Activated CD4-positive, alpha-beta T cell treated with anti-CD3 and anti-CD28 coated beads for 1 hour (primary cell): ENCODE measurements around the gene LENG8.

Experiments used
- DNase-seq: peaks from one replicate; pipeline ENCODE4 v3.0.0-alpha.2; 2020

Gene LENG8

GRCh38 chr19:54424201-54424600 lies 24.8 kb upstream of the LENG8 start:
- DNase-seq, result no peak

DNA sequence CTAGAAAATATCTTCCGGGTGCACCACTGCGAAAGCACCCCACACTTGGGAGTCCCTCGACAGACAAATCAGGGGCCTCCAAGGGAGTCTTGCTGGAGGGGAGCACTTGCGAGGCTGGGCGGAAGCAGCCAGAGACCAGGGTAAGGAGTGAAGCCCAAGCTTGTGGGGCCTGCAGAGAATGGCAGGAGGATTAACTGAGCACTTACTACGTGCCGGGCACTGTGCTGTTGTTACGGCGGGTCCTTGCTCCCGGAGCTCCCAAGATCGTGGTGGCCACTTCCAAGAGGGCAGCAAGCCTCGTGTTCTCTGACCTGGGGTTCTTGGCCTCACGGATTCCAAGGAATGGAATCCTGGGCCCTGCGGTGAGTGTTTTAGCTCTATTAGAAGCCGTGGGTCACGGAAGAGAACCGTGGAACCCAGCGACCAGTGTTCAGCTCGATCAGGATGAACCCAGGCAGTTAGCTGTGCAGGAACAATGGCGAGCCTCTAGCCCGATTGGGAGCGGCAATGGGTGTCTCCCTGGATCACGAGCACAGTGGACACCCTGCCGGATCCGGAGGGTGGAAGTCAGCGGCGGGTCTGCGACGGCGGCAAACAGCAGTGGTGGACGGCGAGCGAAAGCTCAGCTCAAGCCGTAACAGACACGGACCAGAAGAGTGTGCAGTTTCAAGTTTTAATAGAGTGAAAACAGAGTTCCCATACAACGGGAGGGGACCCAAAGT lies 24.2 kb upstream of the LENG8 start:
- no peak for DNase-seq

- no peak for DNase-seq
Measured at GRCh38 chr19:54425382-54425723, 23.6 kb upstream of the LENG8 start.

DNA sequence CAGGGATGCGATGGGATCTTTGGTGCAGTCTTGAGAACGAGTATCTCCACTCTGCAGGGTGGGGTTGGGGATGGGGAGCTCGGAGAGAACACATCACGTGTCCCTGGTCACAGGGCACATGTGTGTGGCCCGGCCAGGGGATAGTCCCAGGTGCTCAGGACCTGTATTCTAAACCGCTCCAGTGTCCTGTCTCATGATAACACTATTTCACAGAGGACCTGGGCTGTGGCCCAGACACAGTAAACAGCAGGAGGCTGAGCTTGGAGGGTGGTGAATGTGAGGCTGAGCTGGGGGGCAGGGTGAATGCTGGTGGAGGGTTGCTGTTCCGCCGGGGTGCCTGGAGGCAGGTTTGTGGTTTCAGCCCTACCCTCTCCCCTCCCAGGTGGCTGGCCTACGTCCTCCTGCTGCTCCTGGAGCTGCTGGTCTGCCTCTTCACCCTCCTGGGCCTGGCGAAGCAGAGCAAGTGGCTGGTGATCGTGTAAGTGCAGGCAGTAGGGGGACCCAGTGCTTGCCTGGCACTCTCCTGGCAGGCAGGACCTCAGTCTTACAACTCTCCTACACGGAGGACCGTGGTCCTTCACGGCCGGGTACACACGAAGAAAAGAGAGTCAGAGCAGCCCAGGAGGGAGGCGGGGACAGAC lies 22.6 kb upstream of the LENG8 start:
- DNase-seq, result no peak

- no peak for DNase-seq
Measured at GRCh38 chr19:54427586-54427985, 21.4 kb upstream of the LENG8 start.

DNA sequence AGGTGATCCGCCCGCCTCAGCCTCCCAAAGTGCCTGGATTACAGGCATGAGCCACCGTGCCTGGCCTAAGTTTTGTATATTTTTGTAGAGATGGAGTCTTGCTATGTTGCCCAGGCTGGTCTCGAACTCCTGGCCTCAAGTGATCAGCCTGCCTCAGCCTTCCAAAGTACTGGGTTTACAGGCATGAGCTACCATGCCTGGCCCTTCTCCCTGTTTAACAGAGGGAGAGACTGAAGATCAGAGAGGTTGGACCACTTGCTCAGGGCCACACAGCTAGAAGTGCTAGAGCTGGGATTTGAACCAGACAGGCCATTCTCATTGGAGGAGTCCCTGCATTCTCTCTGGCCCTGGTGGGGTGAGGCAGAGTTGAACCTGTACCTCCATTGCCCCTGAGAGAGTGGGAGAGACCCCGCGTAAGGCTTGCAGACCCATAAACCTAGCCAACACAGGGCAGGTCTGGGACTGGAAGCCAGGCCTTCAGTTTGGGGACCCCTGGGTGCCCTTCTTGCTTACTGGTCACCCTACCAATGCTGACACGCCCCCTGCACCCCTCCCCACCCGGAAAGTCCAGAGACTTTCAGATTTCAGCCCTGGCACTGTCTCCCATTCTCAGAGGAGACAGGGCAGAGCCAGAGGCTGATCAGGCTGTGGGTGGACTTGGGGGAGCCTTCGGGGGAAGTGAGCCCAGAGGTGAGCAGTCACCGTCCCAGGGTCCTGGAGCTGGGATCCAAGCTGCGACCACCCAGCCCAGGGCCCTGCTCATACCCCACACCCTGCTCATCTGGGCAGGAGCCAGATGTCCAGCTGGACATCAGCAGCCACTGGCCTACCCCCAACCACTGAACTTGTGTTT lies 20.4 kb upstream of the LENG8 start:
- DNase-seq, result no peak

DNA sequence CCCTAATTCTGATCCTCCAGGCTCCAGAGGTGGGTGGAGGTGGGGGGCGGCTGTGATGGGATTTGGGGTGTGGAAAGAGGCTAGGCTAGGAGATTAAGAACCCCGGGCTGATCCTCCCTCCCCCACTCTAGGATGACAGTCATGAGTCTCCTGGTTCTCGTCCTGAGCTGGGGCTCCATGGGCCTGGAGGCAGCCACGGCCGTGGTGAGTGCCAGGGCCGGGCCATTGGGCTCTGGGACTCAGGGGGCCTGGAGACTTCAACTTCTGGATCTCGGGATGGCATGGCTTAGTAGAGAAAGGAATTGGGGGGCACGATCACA lies 19.9 kb upstream of the LENG8 start:
- DNase-seq, result no peak

GRCh38 chr19:54429545-54430227 lies 19.3 kb upstream of the LENG8 start:
- no peak for DNase-seq

DNA sequence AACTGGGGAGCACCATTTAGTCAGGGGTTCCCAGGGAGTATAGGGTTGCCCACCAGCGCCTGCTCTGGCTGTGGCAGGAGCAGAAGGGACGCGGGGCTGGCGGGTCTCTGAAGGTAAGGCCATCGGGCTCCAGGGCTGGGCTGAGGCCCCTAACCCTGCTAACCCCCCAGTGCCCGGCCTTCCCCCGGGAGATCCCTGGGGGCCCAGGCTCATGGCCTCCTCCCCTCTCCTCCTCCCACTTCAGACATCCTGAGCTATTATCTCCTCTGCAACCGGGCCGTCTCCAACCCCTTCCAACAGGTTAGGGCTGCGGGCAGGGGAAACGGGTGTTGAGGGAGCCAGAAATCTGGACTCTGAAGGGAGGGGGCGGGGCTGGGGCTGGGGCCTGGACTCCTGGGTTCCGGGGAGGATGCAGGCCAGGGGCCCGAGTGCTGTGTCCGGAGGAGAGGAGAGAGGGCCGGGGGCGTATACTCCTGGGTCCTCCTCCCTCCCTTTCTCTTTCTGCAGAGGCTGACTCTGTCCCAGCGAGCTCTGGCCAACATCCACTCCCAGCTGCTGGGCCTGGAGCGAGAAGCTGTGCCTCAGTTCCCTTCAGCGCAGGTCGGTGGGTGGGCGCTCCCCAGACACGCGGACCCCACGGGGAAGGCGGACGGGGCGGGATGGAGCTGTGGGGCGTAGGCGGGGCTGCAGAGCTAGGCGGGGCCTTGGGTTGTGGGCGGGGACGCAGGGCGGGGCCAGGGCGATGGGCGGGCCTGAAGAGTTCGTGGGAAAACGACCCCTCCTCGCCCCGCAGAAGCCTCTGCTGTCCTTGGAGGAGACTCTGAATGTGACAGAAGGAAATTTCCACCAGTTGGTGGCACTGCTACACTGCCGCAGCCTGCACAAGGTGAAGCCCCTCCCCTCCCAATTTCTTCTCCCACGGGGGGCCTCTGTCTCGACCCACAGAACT lies 18.4 kb upstream of the LENG8 start:
- no peak for DNase-seq

GRCh38 chr19:54431255-54431838 lies 17.7 kb upstream of the LENG8 start:
- no peak for DNase-seq

DNA sequence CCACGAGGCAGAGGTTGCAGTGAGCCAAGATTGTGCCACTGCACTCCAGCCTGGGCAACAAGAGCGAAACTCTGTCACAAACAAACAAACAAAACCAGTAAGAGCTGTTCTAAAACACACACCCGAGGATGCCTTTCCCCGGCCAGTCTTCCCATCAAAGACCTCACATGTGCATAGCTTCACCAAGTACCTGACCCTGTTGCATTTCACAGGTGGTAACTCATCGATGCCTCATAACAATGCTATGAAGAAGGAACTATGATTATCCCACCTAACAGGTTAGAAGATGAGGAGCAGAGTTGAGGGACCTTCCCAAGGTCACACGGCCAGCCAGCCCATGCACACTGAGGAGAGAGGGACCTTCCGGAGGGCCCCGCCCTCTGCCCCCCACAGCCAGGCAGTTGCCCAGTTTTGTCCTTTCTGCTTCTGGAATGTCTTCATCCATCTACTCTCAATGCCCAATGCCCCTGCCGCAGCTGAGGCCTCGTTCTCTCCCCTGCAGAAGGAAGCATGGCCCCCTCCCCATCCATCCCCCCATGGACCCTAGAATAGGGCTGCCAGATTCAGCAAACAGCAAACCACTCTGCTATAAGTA lies 16.8 kb upstream of the LENG8 start:
- DNase-seq, result no peak

GRCh38 chr19:54433697-54434096 lies 15.3 kb upstream of the LENG8 start:
- no peak for DNase-seq

DNA sequence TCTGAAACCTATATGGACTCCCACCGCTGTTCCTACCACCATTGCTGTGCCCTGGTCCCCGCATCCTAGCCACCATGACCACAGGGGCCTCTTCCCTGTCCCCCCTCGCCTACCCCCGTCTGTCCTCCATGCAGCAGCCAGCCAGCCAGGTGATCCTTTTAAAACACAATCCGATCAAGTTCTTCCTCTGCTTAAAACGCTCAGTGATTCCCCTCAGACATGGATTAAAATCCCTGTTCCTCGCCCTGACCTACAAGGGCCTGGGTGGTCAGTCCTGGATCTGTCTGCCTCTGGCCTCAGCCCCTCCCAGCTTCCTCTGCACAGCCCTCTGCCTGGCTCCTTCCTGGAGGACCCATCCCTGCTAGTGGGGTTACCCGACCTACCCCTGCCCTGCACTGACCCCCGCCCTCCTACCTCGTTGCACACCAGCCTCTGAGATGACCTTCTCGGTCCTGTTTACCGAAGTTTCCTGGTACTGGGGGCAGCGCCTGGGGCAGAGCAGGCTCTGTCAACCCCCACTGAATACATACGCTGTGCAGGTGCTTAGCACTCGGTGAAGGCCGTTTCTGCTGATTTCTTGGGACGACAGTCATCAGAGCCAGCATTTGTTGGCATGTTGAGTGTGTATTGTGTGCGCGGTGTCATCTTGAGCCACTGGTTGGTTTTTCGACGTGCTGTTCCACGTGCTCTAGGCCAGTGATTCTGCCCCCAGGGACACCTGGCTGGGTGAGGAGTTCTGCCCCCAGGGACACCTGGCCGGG lies 14.7 kb upstream of the LENG8 start:
- no peak for DNase-seq

GRCh38 chr19:54434873-54435214 lies 14.2 kb upstream of the LENG8 start:
- DNase-seq, result no peak

- no peak for DNase-seq
Measured at GRCh38 chr19:54435551-54436016, 13.4 kb upstream of the LENG8 start.

GRCh38 chr19:54436031-54436523 lies 12.9 kb upstream of the LENG8 start:
- DNase-seq, result no peak

DNA sequence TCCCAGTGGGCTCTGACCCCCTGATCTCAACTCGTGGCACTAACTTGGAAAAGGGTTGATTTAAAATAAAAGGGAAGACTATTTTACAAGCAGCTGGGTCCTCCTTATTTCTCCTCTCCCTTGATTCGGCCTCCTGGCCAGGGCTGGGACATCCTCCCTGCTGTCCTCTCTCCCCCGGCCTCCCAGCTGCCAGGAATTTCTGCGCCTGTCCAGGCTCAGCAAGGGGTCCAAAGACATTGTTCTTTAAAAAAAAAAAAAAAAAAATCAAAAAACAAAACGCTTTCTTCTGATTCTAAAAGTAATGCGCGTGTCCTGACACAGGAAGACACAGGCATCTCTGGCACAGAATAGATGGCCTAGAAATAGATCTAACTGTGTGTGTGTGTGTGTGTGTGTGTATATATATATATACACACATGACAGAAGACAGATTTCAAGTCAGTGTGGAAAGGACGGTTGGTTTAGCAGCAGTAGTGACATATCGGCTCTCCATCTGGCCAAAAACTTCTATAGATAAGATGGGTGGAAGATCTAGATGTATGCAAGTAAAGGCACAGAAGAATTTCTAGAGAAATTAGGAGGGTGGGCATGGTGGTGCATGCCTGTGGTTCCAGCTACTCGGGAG lies 12.3 kb upstream of the LENG8 start:
- no peak for DNase-seq

DNA sequence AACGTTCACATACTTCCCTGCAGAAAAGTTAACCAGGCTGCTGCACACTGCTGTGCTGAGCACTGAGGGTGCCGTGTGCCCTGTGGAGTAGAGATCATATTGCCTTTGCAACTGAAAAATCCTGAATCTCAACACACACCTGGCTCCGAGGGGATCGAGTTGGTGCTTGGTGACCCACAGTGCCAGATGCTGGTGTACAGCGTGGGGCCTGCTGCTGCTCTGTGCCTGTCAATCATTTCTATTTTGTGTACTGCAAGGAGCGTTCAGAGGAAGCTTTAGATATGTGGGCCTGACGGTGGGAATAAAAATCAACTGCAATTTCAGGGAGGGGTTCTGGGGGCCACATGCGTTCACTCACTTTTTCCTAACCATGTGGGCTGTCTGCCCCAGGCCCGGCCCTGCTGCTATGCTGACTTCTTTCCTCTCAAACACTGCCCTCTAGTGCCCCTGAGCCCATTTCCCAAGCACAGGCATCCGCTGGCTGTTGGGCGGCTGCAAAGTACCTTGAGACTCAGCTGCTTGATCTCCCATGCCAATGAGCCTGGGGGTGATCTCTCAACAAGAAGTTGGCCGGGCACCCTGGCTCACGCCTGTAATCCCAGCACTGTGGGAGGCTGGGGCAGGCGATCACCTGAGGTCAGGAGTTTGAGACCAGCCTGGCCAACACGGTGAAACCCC lies 9.7 kb upstream of the LENG8 start:
- DNase-seq, result no peak

GRCh38 chr19:54440641-54441040 lies 8.4 kb upstream of the LENG8 start:
- DNase-seq, result no peak

DNA sequence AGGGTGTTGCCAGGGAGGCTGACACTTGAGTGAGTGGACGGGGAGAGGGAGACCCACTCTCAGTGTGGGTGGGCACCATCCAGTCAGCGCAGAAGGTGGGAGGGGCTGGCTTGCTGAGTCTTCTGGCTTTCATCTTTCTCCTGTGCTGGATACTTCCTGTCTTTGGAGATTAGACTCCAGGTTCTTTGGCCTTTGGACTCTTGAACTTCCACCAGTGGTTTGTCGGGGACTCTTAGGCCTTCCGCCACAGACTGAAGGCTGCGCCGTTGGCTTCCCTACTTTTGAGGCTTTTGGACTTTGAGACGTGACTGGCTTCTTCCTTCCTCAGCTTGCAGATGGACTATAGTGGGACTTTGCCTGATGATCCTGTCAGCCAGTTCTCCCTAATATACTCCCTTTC lies 4.3 kb upstream of the LENG8 start:
- no peak for DNase-seq
